Astrocyte (in vitro differentiated cells and primary cell): Measurements from ENCODE around the gene PAGR1. TPM values are rescaled to one million over a fixed set of nuclear protein-coding genes. Genes with fewer than 3 reads are reported as not detected.

Source experiments
- DNase-seq: peaks from one replicate; pipeline ENCODE4 v3.0.0-alpha.2; 2010; ENCODE audit warnings: low read depth
- FAIRE-seq: peaks from 2 replicates; lab custom pipeline; 2011; peaks lifted over from hg19 to GRCh38; lab: Jason Lieb, UNC
- H2AFZ ChIP-seq: 2 replicates; pipeline ENCODE4 v1.6.0; 2012; ENCODE audit warnings: low read depth, low read length, inconsistent platforms
- H3K27ac ChIP-seq: 2 replicates; pipeline ENCODE4 v1.5.1; 2011; ENCODE audit warnings: low read depth, low read length, inconsistent platforms
- H3K27me3 ChIP-seq: 2 replicates; pipeline ENCODE4 v1.6.0; 2011; ENCODE audit warnings: low read length, inconsistent platforms; ENCODE audit not compliant: insufficient read depth
- H3K36me3 ChIP-seq: 2 replicates; pipeline ENCODE4 v1.5.1; 2011; ENCODE audit warnings: low read length, inconsistent platforms; ENCODE audit not compliant: insufficient read depth
- H3K4me1 ChIP-seq: 2 replicates; pipeline ENCODE4 v1.5.1; 2011; ENCODE audit warnings: low read length, inconsistent platforms; ENCODE audit not compliant: insufficient read depth
- H3K4me2 ChIP-seq: 2 replicates; pipeline ENCODE4 v1.6.0; 2012; ENCODE audit warnings: low read length, inconsistent platforms
- H3K4me3 ChIP-seq: 2 replicates; pipeline ENCODE4 v1.5.1; 2011; ENCODE audit warnings: low read depth, mild to moderate bottlenecking, low read length, inconsistent platforms; ENCODE audit not compliant: insufficient read depth
- H3K79me2 ChIP-seq: 2 replicates; pipeline ENCODE4 v1.6.0; 2012; ENCODE audit warnings: mild to moderate bottlenecking, low read length, inconsistent platforms; ENCODE audit not compliant: insufficient read depth
- H3K9ac ChIP-seq: 2 replicates; pipeline ENCODE4 v1.6.0; 2012; ENCODE audit warnings: mild to moderate bottlenecking, low read length, inconsistent platforms
- H3K9me3 ChIP-seq: 2 replicates; pipeline ENCODE4 v1.5.1; 2012; ENCODE audit warnings: low read depth, mild to moderate bottlenecking, low read length, inconsistent platforms; ENCODE audit not compliant: insufficient read depth
- H4K20me1 ChIP-seq: 2 replicates; pipeline ENCODE4 v1.6.0; 2012; ENCODE audit warnings: low read length, inconsistent platforms; ENCODE audit not compliant: insufficient read depth
- H3K27ac Mint-ChIP-seq: one replicate; pipeline ENCODE4 v1.8.0; 2021; ENCODE audit warnings: mild to moderate bottlenecking, mixed read lengths; ENCODE audit not compliant: unreplicated experiment
- H3K27me3 Mint-ChIP-seq: one replicate; pipeline ENCODE4 v1.8.0; 2021; ENCODE audit warnings: low read depth, mixed read lengths; ENCODE audit not compliant: unreplicated experiment
- H3K36me3 Mint-ChIP-seq: one replicate; pipeline ENCODE4 v1.8.0; 2021; ENCODE audit warnings: low read depth, mixed read lengths; ENCODE audit not compliant: unreplicated experiment
- H3K4me1 Mint-ChIP-seq: one replicate; pipeline ENCODE4 v1.8.0; 2021; ENCODE audit warnings: low read depth, mixed read lengths; ENCODE audit not compliant: unreplicated experiment
- H3K4me3 Mint-ChIP-seq: one replicate; pipeline ENCODE4 v1.8.0; 2021; ENCODE audit warnings: mild to moderate bottlenecking, moderate library complexity, mixed read lengths; ENCODE audit not compliant: unreplicated experiment
- H3K9me3 Mint-ChIP-seq: one replicate; pipeline ENCODE4 v1.8.0; 2021; ENCODE audit warnings: mild to moderate bottlenecking, mixed read lengths; ENCODE audit not compliant: unreplicated experiment
- EZH2 ChIP-seq: IDR thresholded peaks from 2 replicates; pipeline ENCODE4 v1.6.1; 2012; ENCODE audit warnings: mild to moderate bottlenecking, low read length, inconsistent platforms; ENCODE audit not compliant: insufficient read depth
- total RNA-seq: library from RNA; stranded (reverse); gene quantifications from 2 replicates; pipeline ENCODE4 v1.2.1, GENCODE V29; 2021
- TF ChIP-seq, protein P1 (sequence below): IDR thresholded peaks from 2 replicates; pipeline ENCODE4 v1.5.1; 2011; ENCODE audit warnings: low read depth, mild to moderate bottlenecking, inconsistent platforms, low read length, moderate library complexity; ENCODE audit not compliant: insufficient read depth

Gene PAGR1
- total RNA-seq, 1 donor from 2014 or later = 20.8 TPM

GRCh38 chr16:29848420-29849297, 32.7 kb downstream of the PAGR1 start:
- peaks cover 12% of the 10 kb centered on the region for H3K36me3 Mint-ChIP-seq
- H3K4me3 ChIP-seq = no peak overlapping the region
- peaks cover 5% of the 10 kb centered on the region for H3K4me1 Mint-ChIP-seq
- H3K4me3 Mint-ChIP-seq = no peak overlapping the region
- no peak overlapping the region for H3K27ac ChIP-seq
- TF ChIP-seq, protein P1, sequence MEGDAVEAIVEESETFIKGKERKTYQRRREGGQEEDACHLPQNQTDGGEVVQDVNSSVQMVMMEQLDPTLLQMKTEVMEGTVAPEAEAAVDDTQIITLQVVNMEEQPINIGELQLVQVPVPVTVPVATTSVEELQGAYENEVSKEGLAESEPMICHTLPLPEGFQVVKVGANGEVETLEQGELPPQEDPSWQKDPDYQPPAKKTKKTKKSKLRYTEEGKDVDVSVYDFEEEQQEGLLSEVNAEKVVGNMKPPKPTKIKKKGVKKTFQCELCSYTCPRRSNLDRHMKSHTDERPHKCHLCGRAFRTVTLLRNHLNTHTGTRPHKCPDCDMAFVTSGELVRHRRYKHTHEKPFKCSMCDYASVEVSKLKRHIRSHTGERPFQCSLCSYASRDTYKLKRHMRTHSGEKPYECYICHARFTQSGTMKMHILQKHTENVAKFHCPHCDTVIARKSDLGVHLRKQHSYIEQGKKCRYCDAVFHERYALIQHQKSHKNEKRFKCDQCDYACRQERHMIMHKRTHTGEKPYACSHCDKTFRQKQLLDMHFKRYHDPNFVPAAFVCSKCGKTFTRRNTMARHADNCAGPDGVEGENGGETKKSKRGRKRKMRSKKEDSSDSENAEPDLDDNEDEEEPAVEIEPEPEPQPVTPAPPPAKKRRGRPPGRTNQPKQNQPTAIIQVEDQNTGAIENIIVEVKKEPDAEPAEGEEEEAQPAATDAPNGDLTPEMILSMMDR = peak; percentile 58
- TF ChIP-seq EZH2 = no peak
- peaks cover 20% of the 10 kb centered on the region for H3K36me3 ChIP-seq
- H3K9ac ChIP-seq = no peak overlapping the region
- peaks cover 10% of the 10 kb centered on the region for H4K20me1 ChIP-seq
- no peak overlapping the region for H2AFZ ChIP-seq
- H3K27ac Mint-ChIP-seq = peak overlapping the region; percentile 41
- H3K4me2 ChIP-seq = no peak overlapping the region
- FAIRE-seq (no peak), DNase-seq (no peak)
- H3K27me3 ChIP-seq = no peaks in the 10 kb centered on the region
- H3K9me3 Mint-ChIP-seq = no peaks in the 10 kb centered on the region
- H3K79me2 ChIP-seq = no peaks in the 10 kb centered on the region
- H3K9me3 ChIP-seq = no peaks in the 10 kb centered on the region
- no peaks in the 10 kb centered on the region for H3K4me1 ChIP-seq
- H3K27me3 Mint-ChIP-seq = peaks cover 5% of the 10 kb centered on the region

DNA sequence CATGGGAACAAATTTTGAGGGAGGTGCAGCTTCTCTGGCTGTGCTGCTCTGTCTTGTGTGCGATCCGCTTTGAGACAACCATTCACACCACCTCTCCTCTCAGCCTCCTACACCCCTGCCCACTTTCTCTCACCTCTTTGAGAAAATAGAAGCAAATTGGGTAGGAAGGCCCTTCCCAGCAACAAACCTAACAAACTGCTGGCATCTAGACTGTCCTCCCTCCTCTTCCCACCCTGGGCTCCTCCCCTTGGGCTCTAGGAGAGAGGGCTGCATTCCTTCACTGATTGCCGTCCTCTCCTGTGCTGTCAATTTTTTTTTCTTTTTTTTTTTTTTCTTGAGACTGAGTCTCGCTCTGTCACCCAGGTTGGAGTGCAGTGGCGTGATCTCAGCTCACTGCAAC, 33.6 kb downstream of the PAGR1 start:
- no peak overlapping the region for H3K4me3 ChIP-seq
- H3K4me2 ChIP-seq = no peak overlapping the region
- H3K4me1 ChIP-seq = no peaks in the 10 kb centered on the region
- H3K79me2 ChIP-seq = no peaks in the 10 kb centered on the region
- Mint-ChIP-seq H3K36me3 (peaks cover 9% of the 10 kb centered on the region), H3K27me3 (peaks cover 5% of the 10 kb centered on the region), H3K27ac (no peak overlapping the region), H3K4me1 (peaks cover 5% of the 10 kb centered on the region), H3K4me3 (no peak overlapping the region), H3K9me3 (no peaks in the 10 kb centered on the region)
- H3K27me3 ChIP-seq = no peaks in the 10 kb centered on the region
- DNase-seq = no peak
- H3K9ac ChIP-seq = no peak overlapping the region
- no peak overlapping the region for H3K27ac ChIP-seq
- no peaks in the 10 kb centered on the region for H3K9me3 ChIP-seq
- H2AFZ ChIP-seq = no peak overlapping the region
- peaks cover 10% of the 10 kb centered on the region for H4K20me1 ChIP-seq
- TF ChIP-seq, protein P1 = no peak
- no peak for TF ChIP-seq EZH2
- no peak for FAIRE-seq
- peaks cover 20% of the 10 kb centered on the region for H3K36me3 ChIP-seq

GRCh38 chr16:29850998-29851397, 35.0 kb downstream of the PAGR1 start:
- Histone ChIP-seq H4K20me1 (peaks cover 10% of the 10 kb centered on the region), H3K4me2 (no peak overlapping the region), H3K79me2 (no peaks in the 10 kb centered on the region), H3K27me3 (no peaks in the 10 kb centered on the region), H3K4me1 (no peaks in the 10 kb centered on the region), H3K9ac (no peak overlapping the region), H3K36me3 (peaks cover 19% of the 10 kb centered on the region), H3K27ac (no peak overlapping the region), H2AFZ (no peak overlapping the region), H3K4me3 (no peak overlapping the region), H3K9me3 (no peaks in the 10 kb centered on the region)
- H3K27ac Mint-ChIP-seq = no peak overlapping the region
- no peaks in the 10 kb centered on the region for H3K9me3 Mint-ChIP-seq
- no peak for FAIRE-seq
- DNase-seq = no peak
- no peak overlapping the region for H3K4me3 Mint-ChIP-seq
- H3K4me1 Mint-ChIP-seq = peaks cover 5% of the 10 kb centered on the region
- no peak for TF ChIP-seq EZH2
- TF ChIP-seq, protein P1 = no peak
- H3K27me3 Mint-ChIP-seq = peaks cover 2% of the 10 kb centered on the region
- H3K36me3 Mint-ChIP-seq = peaks cover 7% of the 10 kb centered on the region
